GM21576 (cell line): ENCODE measurements around the gene GRAMD4.

ENCODE experiments used
- ATAC-seq: cut with Tn5 transposase; IDR thresholded peaks from one replicate; pipeline ENCODE4 v1.9.1; 2021; ENCODE audit warnings: mild to moderate bottlenecking, moderate library complexity; ENCODE audit not compliant: unreplicated experiment

The GRAMD4 gene

DNA sequence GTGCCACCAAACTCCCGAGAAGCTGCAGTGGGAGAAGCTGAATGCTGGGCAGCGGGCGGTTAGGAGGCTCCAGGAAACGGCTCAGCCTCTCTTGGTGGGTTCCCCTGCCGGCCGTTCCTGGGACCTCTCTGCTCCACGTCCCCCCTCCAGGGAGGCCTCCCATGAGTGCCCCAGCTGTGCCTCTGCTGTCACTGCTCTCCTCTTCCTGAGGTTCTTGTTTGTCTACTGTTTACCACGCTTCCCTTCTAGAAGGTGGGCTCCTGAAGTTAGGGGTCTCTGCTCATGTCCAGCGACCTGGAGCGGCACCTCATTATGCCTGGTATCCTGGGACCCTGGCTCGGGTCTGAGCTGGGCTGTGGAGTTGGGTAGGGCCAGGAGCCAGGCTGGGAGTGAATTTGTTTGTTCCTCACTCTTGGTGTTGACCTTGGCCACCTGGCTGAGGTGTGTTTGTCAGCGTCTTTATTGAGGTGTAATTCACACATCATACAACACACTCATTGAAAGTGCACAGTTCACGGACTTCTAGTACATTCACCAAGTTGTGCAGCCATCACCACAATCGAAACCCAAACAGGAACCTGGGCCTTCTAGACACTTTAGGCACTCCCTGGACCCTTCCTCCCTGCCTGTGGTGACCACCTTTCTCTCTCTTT lies 37.8 kb upstream of the GRAMD4 start:
- ATAC-seq = no peak

- no peak for ATAC-seq
Measured at GRCh38 chr22:46583571-46583970, 36.6 kb upstream of the GRAMD4 start.

DNA sequence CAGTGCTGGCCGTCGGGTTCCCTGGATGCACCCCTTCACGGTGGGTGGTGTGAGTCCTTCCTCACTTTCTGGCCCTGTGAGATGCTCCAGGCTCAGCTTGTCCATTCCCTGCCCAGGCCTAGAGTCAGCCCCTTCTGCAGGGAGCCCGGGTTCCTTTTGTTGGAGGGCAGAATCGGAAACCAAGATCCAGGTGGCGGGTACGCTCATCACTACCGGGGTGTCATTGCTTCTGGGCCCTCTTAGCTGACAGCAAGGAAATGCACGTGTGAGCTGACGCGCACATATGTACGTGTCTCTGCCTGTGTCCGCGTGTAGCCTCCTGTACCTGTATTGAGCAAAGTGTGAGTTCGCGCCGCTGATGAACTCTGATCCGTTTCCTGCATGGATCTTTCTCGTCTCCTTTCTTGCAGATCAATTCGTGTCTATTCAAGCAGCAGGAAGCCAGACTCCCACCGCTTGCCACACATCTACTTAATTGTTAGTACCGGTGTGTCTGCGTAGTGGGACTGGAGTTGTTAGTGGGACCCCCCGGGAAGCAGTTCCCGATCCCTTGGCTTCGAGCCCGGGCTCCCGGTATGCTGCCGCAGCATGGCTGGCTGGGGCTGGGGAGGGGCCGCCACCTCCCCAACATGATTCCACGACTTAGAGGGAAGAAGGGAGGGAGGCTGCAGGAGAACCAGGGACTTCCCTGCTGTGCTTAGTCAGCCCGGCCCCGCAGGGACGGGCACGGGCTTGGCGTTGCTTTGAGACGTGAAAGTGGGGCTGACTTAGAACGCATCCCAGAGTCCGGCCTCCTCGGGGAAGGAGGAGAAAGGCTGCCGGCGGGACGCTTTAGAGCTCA lies 35.9 kb upstream of the GRAMD4 start:
- ATAC-seq = no peak

- ATAC-seq = no peak
Measured at GRCh38 chr22:46585340-46586122, 34.7 kb upstream of the GRAMD4 start.

DNA sequence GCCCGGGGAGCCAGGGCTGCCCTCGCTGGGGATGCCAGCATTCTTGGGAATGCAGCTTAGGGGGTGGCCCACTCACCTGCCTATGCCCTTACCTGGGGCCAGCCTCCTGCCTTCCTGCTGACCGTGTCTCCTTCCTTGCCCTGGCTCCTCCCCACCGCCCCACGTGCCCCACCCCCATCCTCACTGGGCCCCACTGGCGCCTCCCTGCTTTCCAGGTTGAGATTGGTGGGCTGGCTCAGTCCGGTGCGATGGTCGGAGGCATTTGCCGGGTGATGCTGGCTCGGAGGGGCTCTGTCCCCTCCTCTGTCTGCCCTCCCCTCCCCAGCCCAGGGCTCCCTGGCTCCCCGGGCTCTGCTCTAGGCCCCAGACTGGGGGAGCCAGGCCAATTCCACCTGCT lies 34.1 kb upstream of the GRAMD4 start:
- no peak for ATAC-seq

- ATAC-seq = no peak
Measured at GRCh38 chr22:46586531-46587011, 33.6 kb upstream of the GRAMD4 start.

- peak; percentile 20 for ATAC-seq
Measured at GRCh38 chr22:46587061-46587460, 33.1 kb upstream of the GRAMD4 start.

DNA sequence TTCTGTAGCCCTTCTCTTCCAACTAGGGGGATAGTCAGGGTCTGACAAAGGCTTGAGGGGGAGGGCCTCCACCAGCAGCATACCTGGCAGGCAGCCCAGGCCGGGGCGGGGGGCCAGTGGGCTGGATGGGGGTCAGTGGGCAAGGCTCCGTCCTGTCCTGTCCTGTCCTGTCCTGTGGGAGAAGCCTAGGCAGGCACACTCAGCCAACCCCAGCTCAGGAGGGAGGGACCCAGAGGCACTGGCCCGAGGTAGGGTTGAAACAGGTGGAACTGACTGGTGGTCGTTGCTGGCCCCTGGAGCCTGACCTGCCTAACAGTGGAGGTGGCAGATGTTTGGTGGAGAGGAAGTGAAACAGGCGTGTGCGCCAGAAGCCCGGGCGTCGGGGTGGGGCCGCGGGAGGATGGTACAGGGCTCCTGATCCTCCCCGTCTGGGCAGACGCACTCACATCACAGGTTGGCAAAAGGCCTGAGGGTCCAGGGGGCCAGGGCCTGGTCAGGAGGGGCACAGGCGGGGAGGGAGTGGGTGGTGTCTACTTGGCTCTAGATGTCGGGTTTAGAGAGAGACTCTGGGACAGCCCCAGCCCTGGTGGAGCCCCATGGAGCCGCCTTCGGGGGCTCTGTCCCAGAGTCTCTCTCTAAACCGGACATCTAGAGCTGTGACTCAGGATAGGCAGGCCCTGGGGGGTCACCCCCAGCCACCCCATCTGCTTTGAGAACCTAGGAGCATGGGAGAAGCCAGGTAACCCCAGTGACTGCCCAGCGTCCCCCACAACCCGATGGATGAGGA lies 32.5 kb upstream of the GRAMD4 start:
- peak; percentile 67 for ATAC-seq

DNA sequence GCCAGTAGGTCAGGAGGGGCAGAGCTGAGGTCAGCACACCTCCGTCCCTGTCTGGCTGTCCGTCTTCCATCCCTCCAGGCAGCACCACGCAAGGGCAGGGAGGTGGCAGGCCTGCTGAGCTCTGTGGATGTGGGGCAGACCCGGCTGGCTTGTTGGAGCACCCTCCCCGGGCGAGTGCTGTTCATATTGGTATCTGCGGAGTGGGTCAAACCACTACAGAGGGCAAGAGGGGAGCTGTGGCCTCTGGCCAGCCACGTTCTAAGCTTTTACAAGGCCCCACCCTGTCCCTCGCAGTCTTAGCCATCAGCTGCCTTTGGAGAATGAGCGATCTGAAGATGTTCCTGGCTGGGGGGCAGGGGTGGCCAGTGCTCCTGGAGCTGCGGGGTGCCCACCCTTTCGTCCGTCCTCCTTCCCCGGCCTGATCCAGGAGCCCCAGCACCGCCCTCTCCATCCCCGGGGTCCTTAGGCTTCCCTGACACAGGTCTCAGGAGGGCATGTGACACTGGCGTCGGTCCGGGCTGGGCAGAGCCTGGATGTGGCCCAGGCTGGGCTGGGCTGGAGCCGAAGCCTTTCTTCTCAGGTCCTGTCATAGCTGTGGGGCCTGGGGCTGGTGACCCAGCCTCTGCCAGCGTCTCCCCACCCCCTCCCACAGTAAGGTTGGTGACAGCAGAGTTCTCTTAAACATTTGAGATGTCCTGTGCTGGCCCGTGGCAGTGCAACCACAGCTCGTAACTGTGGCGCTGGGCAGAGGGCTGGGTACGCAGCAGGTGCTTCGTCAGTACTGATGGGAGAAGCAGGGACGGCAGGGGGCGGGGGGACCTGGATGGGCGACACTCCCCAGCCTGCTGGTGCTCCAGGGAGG lies 31.7 kb upstream of the GRAMD4 start:
- ATAC-seq = no peak

- no peak for ATAC-seq
Measured at GRCh38 chr22:46589141-46589748, 30.9 kb upstream of the GRAMD4 start.

- no peak for ATAC-seq
Measured at GRCh38 chr22:46589871-46590271, 30.3 kb upstream of the GRAMD4 start.

DNA sequence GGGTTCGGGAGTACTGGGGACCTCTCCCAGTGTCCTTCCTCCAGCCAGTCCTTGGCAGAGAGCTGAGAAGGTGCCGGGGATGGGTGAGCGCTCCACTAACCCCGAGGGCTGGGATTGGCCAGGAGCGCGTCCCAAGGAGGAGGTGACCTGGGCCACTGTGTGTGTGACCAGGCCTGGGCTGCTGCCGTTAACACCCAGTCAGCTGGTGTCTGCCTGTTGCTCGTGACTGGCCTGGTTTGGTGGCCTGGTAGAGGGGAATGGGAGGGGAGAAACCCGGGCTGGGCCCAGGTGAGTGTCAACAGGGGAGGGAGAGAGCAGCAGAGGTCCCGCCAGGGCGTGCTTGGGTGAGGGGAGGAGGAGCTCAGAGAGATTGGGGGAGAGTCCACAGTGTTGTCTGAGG lies 29.9 kb upstream of the GRAMD4 start:
- ATAC-seq = no peak

GRCh38 chr22:46591930-46592329 lies 28.3 kb upstream of the GRAMD4 start:
- ATAC-seq = no peak

DNA sequence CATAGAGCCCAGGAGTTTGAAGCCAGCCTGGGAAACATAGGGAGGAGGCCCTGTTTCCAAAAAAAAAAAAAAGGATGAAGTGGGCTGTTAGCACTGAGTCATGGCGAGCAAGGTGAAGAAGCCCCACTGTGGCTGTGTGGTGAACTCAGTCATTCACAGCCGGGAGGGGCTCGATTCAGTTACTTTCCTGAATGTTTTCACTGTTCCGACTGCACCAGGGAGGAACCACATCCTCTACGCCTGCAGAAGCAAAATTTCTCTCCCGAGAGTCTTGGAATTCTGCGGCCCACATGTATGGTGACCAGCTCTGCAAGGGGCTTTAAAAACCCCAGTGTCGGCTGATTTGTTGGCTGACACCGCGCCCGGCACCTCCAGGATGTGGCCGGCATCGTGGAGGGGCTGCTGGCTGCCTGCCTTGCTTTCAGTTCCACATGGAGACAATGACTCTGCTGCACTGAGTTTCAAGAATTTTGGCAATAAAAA lies 27.8 kb upstream of the GRAMD4 start:
- ATAC-seq = peak; percentile 43

- ATAC-seq = no peak
Measured at GRCh38 chr22:46593211-46593681, 26.9 kb upstream of the GRAMD4 start.

DNA sequence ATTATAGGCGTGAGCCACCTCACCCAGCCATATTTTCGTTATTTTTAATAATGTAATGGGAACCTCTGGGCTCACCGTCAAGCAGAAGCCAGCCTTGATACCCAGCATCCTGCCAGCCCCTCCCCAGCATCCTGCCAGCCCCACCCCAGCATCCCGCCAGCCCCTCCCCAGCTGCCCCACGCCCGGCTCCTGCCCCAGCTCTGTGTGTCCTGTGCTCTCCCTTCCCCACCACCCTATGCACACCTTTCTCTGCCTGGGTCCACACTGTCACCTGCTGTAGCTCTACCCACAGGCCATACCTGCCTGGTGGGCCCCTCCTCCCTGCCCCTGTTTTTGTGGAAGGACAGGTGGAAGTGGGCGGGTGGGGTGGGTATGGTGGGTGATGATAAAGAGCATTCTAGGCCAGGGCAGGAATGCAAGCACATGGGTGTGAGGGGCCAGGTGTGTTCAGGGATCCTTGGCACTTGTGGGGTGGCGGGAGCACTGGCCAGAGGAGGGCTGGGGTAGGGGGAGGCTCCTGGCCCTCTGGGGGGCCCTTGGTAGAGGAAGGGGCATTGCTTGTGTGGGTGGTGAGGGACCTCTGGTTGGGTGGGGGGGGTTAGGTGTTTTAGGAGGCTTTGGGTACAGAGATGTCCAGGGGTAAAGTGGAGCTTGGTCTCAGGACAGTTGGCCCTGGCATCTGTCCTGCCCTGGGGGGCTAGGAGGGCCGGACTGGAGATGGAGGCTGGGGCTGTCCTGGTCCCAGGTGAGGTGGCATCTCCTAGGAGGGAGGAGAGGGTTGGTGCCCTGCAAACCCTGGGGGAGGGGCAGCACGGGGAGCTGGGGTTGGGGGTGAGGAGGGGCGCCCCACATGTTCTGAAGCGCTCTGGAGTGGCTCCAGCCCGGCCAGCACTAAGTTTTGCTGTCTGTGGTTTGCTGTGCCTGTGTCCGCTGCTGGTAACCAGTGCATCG lies 25.9 kb upstream of the GRAMD4 start:
- no peak for ATAC-seq

DNA sequence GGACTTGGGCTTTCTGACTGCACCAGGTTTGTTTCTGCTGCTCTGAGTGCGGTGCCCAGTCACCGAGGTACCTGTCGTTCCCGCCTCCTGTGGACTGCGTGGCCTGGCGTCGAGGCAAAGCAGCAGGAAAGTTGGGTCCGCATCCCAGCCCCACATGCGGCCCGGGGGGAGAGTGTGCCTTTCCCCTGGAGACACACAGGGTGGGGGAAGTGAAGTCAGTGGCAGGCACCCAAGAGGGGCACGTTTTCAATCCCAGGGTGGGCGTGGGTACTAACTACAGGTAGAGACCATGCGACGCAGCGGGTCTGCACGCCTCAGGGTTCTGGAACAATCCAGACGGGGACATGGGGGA lies 25.3 kb upstream of the GRAMD4 start:
- ATAC-seq = no peak

- ATAC-seq = no peak
Measured at GRCh38 chr22:46595545-46595944, 24.6 kb upstream of the GRAMD4 start.
